A375 (cell line): ENCODE results near the gene HDAC2. TPM values are rescaled to one million over a fixed set of nuclear protein-coding genes. Genes with fewer than 3 reads are reported as not detected.

Experiments used
- total RNA-seq: library from RNA; depleted of rRNA; stranded (reverse); fragments of >200 nt; shearing (Covaris generic); gene quantifications from 2 replicates; pipeline ENCODE4 v1.2.3, GENCODE V29; 2014; rRNA removed

Gene HDAC2
- total RNA-seq: 45.3 and 56.3 TPM in 2 replicates

DNA sequence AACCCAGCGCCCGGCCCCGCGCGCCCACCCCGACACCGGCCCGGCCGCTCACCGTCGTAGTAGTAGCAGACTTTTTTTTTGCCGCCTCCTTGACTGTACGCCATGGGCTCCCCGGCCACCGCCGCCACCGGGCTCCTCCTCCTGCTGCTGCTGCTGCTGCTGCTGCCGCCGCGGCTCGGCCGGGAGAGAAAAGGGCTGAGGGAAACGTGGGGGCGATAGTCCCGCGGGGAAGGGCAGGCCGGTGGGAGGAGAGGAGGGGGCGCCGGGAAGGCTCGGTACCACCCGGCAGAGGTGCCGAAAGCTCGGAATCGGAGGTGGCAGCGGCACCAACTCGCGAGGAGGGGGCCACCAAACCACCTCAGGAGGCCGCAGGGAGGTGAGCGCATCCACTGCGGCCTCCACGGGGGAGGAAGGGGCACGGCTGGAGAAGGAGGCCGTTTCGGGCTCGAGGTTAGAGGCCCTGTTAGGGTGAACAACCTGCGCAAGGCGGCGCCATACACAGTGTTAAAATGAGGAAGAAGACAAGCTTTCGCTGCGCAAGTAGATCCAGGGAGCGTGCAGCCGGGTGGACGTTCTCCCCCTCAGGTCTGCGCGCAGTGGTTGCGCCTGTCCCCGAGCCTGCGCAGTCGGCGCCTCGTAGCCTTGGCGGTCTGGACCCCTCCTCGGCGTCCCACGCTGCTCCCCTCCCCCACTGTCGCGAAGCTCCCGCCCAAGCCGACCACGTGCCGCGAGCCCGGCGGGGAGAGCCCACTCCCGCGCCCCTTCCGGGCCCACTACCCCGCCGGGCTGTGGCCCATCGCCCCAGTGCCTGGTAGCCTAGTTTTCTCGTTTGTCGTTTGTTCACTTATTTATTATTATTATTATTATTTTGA lies at the start of gene HDAC2:
TSS of gene HDAC2 (minus strand) at position 344 of the 872 bp plus-strand sequence. CDS start at position 104, 240 bp downstream.

Other genes with a start within 250 kb of the HDAC2 start
- 23.5 and 27.9 TPM in 2 replicates for gene MARCKS, start 113.8 kb downstream of the HDAC2 start, total RNA-seq